RWPE2 (cell line): Measurements from ENCODE around the gene NPRL2.

Source experiments
- ATAC-seq: fragments of 200-7000 bp; cut with Tn5 transposase; 3 replicates; pipeline ENCODE4 v1.9.1; 2021; ENCODE audit warnings: low read depth
- DNase-seq: peaks from one replicate; pipeline ENCODE4 v3.0.0-alpha.2; 2020; ENCODE audit warnings: low spot score
- H3K27ac ChIP-seq: fragments of 450-650 bp; 2 replicates; pipeline ENCODE4 v1.5.1; 2017; ENCODE audit warnings: mild to moderate bottlenecking; ENCODE audit not compliant: poor library complexity, severe bottlenecking
- H3K27me3 ChIP-seq: fragments of 250-450 bp; sonication (Bioruptor Pico); 2 replicates; pipeline ENCODE4 v1.5.1; 2021; ENCODE audit warnings: mild to moderate bottlenecking, moderate library complexity; ENCODE audit not compliant: insufficient read depth, poor library complexity, severe bottlenecking
- H3K36me3 ChIP-seq: fragments of 250-450 bp; sonication (Bioruptor Pico); 2 replicates; pipeline ENCODE4 v1.5.1; 2020; ENCODE audit warnings: low read depth, mild to moderate bottlenecking, moderate library complexity
- H3K4me1 ChIP-seq: fragments of 250-450 bp; sonication (Bioruptor Pico); 2 replicates; pipeline ENCODE4 v1.5.1; 2021; ENCODE audit warnings: mild to moderate bottlenecking, moderate library complexity; ENCODE audit not compliant: insufficient read depth, poor library complexity, severe bottlenecking
- H3K4me3 ChIP-seq: fragments of 250-450 bp; sonication (Bioruptor Pico); 2 replicates; pipeline ENCODE4 v1.5.1; 2021; ENCODE audit warnings: mild to moderate bottlenecking, moderate library complexity; ENCODE audit not compliant: severe bottlenecking
- H3K9me3 ChIP-seq: fragments of 250-450 bp; sonication (Bioruptor Pico); 2 replicates; pipeline ENCODE4 v1.5.1; 2021; ENCODE audit warnings: mild to moderate bottlenecking, moderate library complexity; ENCODE audit not compliant: severe bottlenecking
- CTCF ChIP-seq: fragments of 450-650 bp; IDR thresholded peaks from one replicate; pipeline ENCODE4 v1.5.1; 2017; ENCODE audit warnings: mild to moderate bottlenecking, moderate library complexity; ENCODE audit not compliant: poor library complexity, severe bottlenecking

Gene NPRL2

GRCh38 chr3:50345586-50346234 is 4.9 kb downstream of the NPRL2 start, which contains the start of gene ZMYND10:
TSS of gene ZMYND10 (minus strand) at chr3:50345732. CDS start at chr3:50345579, 153 bp downstream.
- no peaks in the 10 kb centered on the region for H3K9me3 ChIP-seq
- peaks cover 5% of the 10 kb centered on the region; the same call in 1 of the 2 replicates for H3K36me3 ChIP-seq
- peaks cover 3% of the 10 kb centered on the region for H3K4me1 ChIP-seq
- H3K27me3 ChIP-seq: no peaks in the 10 kb centered on the region
- ATAC-seq (peak; percentile 48), DNase-seq (no peak)
- TF ChIP-seq CTCF: no peak
- peak within 1 kb of the TSS; percentile 16 for H3K4me3 ChIP-seq
- H3K27ac ChIP-seq: no peak within 1 kb of the TSS

GRCh38 chr3:50345008-50345407 is 5.6 kb downstream of the NPRL2 start:
- DNase-seq: no peak
- Histone ChIP-seq H3K4me3 (no peak overlapping the region), H3K27me3 (no peaks in the 10 kb centered on the region)

GRCh38 chr3:50342813-50343633 is 7.6 kb downstream of the NPRL2 start:
- Histone ChIP-seq H3K27me3 (no peaks in the 10 kb centered on the region), H3K36me3 (peaks cover 5% of the 10 kb centered on the region; the same call in 1 of the 2 replicates), H3K27ac (no peak overlapping the region), H3K4me3 (no peak overlapping the region), H3K9me3 (no peaks in the 10 kb centered on the region), H3K4me1 (peaks cover 8% of the 10 kb centered on the region)
- no peak for TF ChIP-seq CTCF
- ATAC-seq: no peak
- no peak for DNase-seq

More at GRCh38 chr3:50345008-50345407, 5.6 kb downstream of the NPRL2 start:
- Histone ChIP-seq H3K9me3 (no peaks in the 10 kb centered on the region), H3K36me3 (peaks cover 5% of the 10 kb centered on the region; the same call in 1 of the 2 replicates), H3K4me1 (peaks cover 6% of the 10 kb centered on the region), H3K27ac (no peak overlapping the region)
- ATAC-seq: no peak
- TF ChIP-seq CTCF: no peak

GRCh38 chr3:50341996-50342650 is 8.5 kb downstream of the NPRL2 start:
- DNase-seq (no peak), ATAC-seq (no peak)
- Histone ChIP-seq H3K27me3 (no peaks in the 10 kb centered on the region), H3K27ac (no peak overlapping the region), H3K36me3 (no peaks in the 10 kb centered on the region), H3K9me3 (no peaks in the 10 kb centered on the region), H3K4me1 (peaks cover 8% of the 10 kb centered on the region), H3K4me3 (no peak overlapping the region)
- TF ChIP-seq CTCF: no peak
